Measurements from ENCODE around the gene HNF1B.

The HNF1B gene

GRCh38 chr17:37736428-37736827, 8.4 kb downstream of the HNF1B start:
- no peak for DNase-seq

- DNase-seq = no peak
Measured at GRCh38 chr17:37735165-37735564, 9.7 kb downstream of the HNF1B start.

- no peak for DNase-seq
Measured at GRCh38 chr17:37732316-37732715, 12.5 kb downstream of the HNF1B start.

DNA sequence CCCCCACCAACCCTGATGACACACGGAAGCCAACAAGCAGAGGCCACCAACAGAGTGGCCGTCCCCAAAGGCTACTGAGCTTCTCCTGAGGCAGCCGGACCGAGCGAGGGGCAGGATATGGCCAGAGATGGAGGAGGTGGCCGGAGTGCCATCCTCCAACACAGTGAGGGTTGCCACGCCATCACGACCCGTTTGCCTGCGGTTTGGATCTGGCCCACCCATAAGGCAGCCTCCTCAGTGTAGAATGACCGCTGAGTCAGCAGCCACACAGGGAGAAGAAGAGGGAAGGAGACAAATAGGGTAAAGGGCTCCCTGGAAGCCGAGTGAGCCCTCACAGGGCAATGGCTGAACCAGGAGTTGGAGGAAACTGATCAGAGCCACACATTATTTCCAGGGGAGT, 13.8 kb downstream of the HNF1B start:
- no peak for DNase-seq

DNA sequence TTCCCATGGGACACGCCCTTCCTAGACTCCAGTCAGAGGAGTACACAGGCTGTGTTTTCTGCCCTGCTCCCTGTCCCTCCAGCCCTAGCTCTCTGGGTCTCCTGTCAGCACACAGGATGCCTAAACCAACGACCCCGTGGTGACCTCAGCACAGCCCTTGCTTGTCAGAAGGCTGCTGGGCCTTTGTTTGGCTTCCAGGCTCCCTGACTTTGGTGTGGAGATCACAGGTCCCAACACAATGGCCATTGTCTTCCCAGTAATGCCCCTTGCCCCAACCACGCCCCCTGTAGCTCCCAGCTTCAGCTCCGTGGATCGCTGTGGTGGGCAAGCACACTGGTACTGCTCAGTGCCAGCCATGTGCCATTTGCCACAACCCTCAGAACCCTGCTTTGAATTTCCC, 15.0 kb downstream of the HNF1B start:
- no peak for DNase-seq

DNA sequence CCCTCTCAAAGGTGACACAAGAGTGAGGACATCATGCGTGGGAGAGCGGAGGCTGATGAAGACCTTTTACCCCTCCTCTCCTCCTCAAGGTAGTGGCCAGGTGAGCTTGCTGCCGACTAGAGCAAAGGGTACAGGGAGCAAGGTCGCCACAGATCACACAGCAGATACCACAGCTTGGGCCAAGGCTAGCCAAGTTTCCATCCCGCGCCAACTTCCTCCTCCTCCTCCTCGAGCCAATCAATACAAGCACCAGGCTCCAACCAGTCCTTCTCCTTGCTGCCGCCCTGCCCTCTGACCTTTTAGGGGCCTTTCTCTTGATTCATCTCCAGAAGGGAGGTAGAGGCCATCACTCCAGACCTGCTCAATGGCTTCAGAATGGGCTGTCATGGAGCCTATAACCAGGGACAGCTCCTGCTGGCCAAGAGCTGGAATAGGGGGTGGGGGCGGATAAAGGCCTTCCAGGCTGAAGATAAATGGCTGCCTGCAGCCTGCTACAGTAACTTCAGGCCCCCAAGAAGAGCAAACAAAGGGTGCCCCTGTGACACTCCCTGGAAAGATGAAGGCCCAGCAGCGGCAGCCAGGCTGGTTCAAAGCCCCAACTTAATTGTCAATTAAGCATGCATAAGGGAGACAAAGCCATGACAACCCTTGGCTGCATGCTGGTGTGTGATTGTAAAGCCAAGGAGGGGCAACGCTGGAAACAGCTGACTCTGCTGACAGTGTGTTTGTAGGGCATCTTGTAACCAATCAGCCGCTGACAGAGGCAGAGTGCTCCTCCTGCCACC, 17.8 kb downstream of the HNF1B start:
- no peak for DNase-seq

DNA sequence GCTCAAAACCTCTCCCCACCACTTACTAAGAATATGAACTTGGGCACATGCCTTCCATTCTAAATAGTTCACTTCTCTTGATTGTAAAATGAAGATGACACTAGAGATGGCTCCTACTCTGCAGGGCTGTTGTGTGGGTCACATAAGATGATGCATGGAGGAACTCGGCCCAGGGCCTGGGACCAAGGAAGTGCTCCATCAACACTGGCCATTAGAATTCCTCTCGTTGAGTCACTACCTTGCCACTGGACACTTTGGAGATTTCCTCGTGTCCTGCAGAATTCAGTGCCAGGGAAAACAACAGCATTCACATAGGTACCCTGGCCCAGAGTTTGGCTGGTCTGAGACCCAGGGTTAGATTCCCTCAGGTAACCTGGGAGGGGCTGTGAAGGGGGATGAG, 18.6 kb downstream of the HNF1B start:
- no peak for DNase-seq

DNA sequence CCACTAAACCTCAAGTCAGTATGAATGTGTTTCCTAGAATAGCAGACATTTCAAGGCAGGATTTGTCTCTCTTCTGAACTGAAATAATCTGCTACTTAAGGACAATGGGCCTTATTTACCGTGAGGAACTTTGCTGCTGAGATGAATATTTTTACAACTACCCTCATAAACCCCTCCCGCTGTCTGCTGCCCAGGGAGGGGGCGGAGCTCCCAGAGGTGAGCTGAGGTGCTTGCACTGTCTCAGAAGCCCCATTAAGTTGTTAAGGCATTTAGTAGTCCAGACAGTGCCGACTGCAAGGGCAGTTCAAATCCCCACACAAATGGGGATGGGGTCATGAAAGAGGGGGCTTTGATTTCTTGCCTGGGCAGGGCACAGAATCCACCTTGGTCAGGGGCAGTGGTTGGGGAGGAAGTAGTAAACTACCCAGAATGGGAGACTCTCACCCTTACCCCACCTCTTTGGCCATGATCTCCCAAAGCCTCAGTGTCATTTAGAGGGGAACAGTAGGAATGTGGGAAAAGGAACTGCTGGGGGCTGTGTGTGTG, 19.2 kb downstream of the HNF1B start:
- DNase-seq = no peak

- no peak for DNase-seq
Measured at GRCh38 chr17:37725021-37725595, 19.8 kb downstream of the HNF1B start.

GRCh38 chr17:37720989-37721388, 23.9 kb downstream of the HNF1B start:
- DNase-seq = no peak

DNA sequence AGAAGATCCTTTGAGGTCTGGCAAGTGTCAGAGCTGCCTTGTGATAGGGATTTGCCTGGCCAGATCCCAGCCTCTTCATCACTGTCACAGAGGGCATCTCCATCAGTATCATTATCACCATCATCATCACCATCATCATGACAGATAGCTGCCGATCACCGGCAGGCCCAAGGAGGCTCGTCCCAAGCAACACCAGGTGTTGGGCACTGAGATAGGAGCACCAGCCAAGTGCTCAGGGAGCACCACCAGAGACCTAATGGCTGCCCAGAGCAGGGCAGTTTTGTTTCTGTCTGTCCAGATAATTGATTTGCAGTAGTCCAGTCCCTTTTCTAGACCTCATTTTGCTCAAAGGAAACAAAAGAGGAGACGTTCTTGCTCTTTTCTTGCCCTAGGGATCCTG, 25.0 kb downstream of the HNF1B start:
- no peak for DNase-seq

GRCh38 chr17:37718324-37719048, 26.4 kb downstream of the HNF1B start:
- no peak for DNase-seq

DNA sequence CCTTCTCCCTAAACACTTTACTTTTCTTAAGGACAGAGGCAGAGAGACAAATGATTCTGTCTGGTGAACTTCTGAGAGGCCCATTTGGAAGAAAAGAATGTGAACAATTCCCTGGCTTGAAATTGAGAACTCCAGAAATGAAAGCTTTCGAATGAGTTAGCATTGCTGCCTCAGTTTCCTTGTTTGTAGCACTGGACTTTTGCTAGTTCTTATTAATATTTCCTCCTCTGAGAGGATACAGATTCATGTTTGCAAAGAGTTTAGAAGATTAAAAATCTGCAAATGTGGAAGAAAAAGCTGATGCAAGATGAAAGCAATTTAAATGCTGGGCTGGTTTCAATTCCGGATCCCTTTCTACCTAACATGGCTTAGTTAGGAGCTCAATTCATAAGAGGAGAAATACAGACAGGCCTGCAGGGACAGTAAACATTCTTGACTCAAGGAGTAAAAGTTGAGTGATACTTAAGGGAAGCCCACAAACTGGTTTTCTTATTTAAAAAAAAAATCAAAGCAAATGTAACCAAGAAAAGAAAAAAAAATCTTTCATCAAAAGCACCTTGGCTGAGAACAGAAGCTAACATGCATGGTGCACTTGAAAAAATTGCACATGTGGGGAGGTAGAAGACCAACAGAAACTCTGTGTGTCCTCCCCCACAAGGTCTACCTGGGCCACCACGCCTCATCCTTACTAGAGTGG, 27.1 kb downstream of the HNF1B start:
- no peak for DNase-seq

DNA sequence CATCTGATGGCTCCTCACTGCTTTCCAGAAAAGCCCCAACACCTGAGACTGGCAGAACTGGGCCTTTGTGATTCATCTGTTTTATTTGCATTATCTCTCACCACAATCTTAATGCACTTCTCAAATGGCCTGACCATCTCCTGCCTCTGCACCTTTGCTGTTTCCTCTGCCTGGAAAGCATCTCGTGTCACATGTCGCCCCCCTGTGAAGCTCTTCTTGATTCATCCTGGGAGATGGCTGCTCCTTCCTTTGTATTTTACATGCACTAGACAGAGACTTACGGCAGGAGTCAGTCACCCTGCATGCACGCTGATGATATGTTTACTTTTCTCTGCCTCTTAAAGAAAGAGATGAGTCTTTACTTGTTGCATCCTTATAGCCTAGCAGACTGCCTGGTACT, 30.0 kb downstream of the HNF1B start:
- no peak for DNase-seq

GRCh38 chr17:37713624-37714023, 31.2 kb downstream of the HNF1B start:
- DNase-seq = no peak

- no peak for DNase-seq
Measured at GRCh38 chr17:37713028-37713431, 31.8 kb downstream of the HNF1B start.

DNA sequence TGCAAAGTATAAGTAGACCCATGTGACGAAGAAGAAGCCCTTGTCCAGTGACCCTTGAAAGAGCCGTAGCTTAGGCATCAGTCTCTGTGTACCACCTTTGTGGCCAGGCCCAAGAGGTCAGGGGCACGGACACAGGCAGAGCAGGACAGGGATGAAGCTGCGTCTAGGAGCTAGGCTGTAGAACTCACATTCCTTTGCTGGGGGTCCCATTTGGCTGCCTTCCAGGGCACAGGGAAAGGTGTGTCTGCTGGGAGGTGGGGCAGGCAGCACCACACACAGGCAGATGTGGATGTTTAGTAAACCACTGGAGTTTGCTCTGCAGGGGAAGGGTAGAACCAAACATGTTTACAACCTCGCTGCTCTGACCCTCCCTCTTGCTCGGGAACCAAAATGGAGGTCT, 33.7 kb downstream of the HNF1B start:
- DNase-seq = no peak

GRCh38 chr17:37710344-37710886, 34.4 kb downstream of the HNF1B start:
- DNase-seq = no peak

DNA sequence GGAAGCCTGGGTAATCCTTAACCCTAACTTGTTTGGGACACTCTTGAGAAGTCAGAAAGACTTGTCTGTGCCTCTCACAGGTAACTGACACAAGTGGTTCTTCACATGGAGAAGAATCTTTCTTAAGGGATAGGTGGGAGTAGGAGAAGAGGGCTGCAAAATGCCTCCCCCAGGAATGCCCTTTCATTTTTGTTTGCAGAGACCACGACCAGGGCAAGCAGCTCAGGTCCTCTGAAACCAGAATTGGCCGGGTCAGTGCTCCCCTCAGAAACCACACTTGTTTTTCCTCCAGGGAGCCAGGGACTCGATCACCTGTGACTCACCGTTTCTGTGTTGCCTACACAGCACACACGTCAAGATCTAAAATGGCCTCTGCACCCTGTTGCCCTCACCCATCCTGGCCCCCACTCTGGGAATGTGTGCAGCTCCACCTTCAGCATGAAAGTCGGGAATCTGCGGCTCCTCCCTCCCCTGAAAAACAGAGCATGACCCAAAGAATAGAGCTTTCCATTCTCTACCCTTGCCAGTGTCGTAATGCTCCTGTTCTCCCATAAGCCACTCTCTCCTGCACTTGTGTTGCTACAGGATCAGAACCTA, 36.1 kb downstream of the HNF1B start:
- DNase-seq = no peak

DNA sequence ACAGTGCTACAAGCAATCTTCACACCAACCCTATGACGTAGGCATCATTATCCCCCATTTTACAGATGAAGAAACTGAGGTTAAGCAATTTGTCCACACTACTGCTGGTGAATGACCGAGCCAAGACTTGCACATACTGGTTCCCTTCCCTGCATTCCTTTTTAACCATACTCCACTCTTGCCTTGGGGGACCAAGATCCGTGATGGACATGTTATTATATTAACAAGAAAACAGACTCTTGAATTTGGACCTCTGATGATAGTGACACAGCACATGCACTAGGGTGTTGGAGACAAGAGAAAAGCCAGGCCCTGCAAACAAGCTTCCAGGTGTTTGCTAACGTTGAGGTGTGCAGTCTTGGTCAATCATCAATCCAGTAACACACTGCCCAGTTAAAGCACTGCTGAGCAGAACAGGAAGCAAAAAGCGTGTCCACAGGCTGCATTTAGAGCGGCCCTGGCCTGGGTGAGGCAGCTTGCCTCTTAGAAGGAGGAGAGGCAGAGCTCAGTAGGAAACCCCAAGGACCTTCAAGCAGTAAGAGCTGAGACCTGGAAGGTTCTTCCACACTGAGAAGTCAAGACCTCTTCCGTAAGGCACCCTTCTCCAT, 36.7 kb downstream of the HNF1B start:
- no peak for DNase-seq

- DNase-seq = no peak
Measured at GRCh38 chr17:37706446-37706845, 38.4 kb downstream of the HNF1B start.

DNA sequence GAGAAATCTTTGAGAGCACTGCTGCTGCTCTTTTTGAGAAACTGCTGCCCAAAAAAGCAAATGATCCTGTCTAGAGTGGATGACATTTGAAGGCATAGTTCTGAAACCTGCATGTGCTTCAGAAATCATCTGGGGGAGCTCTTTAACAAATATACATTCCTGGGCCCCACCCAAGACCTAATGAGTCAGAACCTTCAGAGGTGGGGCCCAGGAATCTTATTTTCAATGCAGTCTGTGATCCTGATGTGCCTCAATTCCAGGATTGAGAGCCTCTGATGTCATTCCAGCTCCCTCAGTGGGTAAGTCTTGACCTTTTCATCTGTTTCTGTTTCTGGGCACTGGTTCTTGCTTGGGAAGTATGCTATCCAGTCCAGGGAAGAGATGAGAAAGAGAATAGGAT, 42.3 kb downstream of the HNF1B start:
- DNase-seq = no peak

Measured in right kidney (tissue), 1 donor.